HG02938 (cell line): Measurements from ENCODE around the gene ALG1.
A peak's percentile ranks its signal among the peaks of the same experiment; 100 is the strongest.

Experiments used
- ATAC-seq: cut with Tn5 transposase; IDR thresholded peaks from one replicate; pipeline ENCODE4 v1.9.1; 2021; ENCODE audit warnings: mild to moderate bottlenecking, moderate library complexity; ENCODE audit not compliant: unreplicated experiment

Gene ALG1

GRCh38 chr16:5071681-5072333, at the start of gene ALG1:
Gene ALG1, plus strand, starts transcription at chr16:5071843. Its CDS starts 7 bp downstream, at chr16:5071850.
- ATAC-seq, result peak; percentile 82

- no peak for ATAC-seq
Observed at GRCh38 chr16:5022521-5022920, 49.1 kb upstream of the ALG1 start.

GRCh38 chr16:5024632-5025031, 47.0 kb upstream of the ALG1 start:
- ATAC-seq, result no peak

- no peak for ATAC-seq
Observed at GRCh38 chr16:5025171-5025632, 46.4 kb upstream of the ALG1 start.

GRCh38 chr16:5026664-5027063, 45.0 kb upstream of the ALG1 start:
- ATAC-seq, result no peak

- no peak for ATAC-seq
Observed at GRCh38 chr16:5027086-5027485, 44.6 kb upstream of the ALG1 start.

DNA sequence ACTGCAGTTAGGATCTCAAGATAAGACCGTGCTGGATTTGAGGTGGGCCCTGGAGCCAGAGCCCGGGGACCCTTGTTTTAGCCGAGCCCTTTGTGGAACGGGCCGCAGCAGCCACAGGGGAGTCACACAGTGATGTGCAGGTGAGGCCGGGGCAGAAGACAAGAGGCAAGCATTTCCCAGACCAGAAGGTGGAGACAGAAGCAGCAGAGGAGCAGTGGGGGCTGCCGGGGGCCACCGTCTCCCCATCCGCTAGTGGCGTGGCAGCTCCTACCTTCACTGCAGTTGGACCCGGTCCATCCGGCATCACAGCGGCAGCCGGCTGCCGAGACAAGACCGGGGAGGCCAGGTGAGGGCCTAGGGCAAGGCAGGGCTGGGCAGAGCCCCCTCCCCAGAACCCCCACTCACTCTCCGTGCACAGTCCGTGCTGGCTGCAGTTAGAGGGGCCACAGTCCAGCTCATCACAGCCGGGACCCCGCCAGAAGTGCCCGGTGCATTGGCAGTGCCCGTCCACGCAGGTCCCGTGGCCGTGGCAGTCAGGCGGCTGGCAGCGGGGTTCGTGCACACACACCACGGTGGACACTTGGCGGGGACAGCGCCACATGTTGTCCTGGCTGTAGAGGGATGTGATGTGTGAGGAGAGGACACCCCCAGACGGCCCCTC, 43.9 kb upstream of the ALG1 start:
- ATAC-seq, result no peak

DNA sequence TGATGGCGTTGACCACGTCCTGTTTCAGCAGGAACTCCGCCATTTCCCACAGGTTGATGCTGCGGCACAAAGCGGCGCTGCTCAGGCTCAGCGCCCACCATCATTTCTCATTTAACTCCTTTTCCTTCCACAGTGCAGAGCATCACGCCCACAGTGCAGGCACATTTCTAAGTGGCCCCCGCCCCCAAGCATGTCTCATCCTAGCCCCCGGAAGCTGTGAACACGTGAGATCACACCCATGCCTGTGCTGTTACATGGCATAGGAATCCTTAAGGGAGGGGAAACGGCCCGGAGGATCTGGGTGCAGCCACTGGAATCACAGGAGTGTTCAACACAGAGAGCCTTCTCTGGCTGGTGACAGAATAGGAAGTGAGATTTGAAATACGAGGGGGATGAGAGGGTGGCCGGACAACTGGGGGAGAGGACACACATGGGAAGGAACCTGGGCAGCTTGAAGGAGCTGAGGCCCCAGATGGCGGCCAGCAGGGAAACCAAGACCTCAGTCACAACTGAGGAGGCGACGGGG, 42.6 kb upstream of the ALG1 start:
- no peak for ATAC-seq

GRCh38 chr16:5030251-5030870, 41.3 kb upstream of the ALG1 start:
- ATAC-seq, result no peak

DNA sequence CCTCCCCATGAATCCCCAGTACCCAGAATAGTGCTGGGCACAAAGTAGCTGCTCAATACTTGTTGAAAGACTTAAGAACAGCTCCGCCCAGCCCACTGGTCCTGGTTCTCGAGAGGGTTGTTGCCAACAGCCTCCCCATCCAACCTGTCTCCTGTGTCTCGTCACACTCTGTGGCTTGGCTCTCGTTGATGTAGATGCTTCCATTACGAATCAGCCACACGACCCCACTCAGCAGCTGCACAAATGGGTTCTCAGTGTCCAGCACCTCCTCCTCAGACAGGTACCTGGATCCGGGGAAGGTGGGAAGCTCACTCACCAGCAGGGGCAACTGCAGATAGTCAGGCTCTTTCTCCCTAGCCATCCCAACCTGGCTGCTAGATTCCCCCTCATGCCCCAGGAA, 40.0 kb upstream of the ALG1 start:
- ATAC-seq, result no peak

GRCh38 chr16:5032748-5033167, 38.9 kb upstream of the ALG1 start:
- ATAC-seq, result no peak

DNA sequence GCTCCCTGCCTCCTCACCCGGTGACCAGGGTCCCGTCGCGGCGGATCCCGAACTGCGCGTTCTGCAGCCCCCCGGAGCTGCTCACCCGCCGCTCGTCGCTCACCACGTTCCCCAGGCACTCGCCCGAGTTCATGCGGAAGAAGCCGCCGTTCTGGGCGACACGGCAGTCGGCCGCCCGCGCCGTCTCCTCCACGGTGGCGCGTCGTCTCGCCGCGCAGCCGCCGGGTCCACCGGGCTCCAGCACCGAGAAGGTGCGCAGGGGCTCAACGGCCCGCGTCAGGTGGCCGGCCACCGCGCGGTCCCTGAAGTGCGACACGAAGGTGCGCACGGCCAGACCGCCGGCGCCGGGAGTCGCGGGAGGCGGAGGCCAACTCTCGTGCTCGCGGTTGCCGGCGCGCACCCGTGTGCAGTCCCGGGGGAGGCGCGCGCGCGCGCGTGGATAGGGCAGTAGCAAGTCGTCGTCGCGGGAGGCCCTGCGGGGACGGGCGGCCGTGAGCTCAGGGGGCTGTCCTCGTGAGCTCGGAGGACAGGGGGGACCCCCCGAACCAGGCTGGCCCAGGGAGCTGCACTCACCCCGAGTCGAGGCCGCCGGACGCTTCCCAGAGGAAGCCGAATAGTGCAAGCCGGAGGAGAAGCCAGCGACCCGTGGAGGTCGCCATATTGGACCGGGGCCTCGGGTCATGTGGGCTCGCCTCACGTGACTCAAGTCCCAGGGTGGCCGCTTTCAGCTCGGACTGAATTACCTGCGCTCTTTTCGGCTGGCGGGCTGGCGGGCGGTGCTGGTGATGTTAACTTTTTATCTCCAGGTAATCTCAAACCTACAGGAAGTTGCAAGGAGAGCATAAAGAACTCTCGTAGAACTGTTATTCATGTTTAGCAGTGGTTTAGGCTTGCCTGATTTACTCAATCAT, 38.1 kb upstream of the ALG1 start, which contains the start of gene NAGPA:
TSS of gene NAGPA (minus strand) at position 680 of the 911 bp plus-strand sequence. CDS start at position 659, 21 bp downstream.
- ATAC-seq, result peak; percentile 86

DNA sequence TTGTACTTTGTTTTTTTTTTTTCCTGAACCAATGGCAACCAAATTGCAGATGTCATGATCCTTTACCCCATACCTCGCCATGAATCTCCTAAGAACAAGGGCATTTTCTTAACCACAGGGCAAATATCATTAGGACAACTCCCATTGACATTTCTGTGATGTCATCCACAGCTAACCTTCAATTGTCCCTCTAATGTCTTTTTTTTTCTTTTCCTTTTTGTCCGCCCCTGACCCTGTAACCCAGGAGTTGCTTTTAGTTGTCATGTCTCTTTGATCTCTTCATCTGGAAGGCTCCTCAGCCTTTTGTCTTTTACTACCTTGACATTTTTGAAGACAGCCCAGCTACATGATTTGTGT, 37.5 kb upstream of the ALG1 start:
- ATAC-seq, result no peak

DNA sequence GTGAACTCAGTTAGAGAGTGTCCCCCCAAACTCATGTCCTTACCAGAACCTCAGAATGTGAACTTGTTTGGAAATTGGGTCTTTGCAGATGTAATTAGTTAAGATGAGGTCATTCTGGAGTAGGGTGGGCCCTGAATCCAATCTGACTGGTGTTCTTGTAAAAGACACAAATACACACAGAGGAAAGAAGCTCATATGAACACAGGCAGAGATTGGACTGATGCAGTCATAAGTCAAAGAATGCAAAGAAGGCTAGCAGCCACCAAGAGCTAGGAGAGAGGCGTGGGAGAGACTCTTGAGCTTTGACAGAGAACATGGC, 35.8 kb upstream of the ALG1 start:
- no peak for ATAC-seq

- no peak for ATAC-seq
Observed at GRCh38 chr16:5036228-5037156, 35.2 kb upstream of the ALG1 start.

GRCh38 chr16:5040451-5040850, 31.2 kb upstream of the ALG1 start:
- ATAC-seq, result no peak

- ATAC-seq, result peak; percentile 82
Observed at GRCh38 chr16:5041600-5042133, 30.0 kb upstream of the ALG1 start.

- ATAC-seq, result no peak
Observed at GRCh38 chr16:5042574-5043171, 29.0 kb upstream of the ALG1 start.

- no peak for ATAC-seq
Observed at GRCh38 chr16:5044011-5044540, 27.6 kb upstream of the ALG1 start.
